Kidney (tissue), 14 donors: ENCODE measurements around the gene RP9. TPM values are rescaled to one million over a fixed set of nuclear protein-coding genes. Genes with fewer than 3 reads are reported as not detected.

ENCODE experiments used
- DNase-seq, 5 donors: peaks; one replicate each; pipeline ENCODE4 v3.0.0-alpha.2; 2013 to 2020
- FAIRE-seq: peaks from 2 replicates; lab custom pipeline; 2012; peaks lifted over from hg19 to GRCh38; lab: Jason Lieb, UNC
- H3K27ac ChIP-seq, 2 donors: one replicate each; pipeline ENCODE4 v1.7.0; 2013; ENCODE audit warnings: low read depth in 2 of 2, low read length in 2 of 2, inconsistent platforms in 1 of 2
- H3K27me3 ChIP-seq: one replicate; pipeline ENCODE4 v1.7.1; 2013; ENCODE audit warnings: low read length, inconsistent platforms; ENCODE audit not compliant: control insufficient read depth, insufficient read depth
- H3K36me3 ChIP-seq, 3 donors: one replicate each; pipeline versions ENCODE4 v1.7.0 to v1.7.1; 2013; ENCODE audit warnings: low read length in 3 of 3, control low read depth in 1 of 3, inconsistent platforms in 1 of 3; ENCODE audit not compliant: insufficient read depth in 3 of 3, control insufficient read depth in 2 of 3
- H3K4me1 ChIP-seq, 3 donors: one replicate each; pipeline versions ENCODE4 v1.7.0 to v1.7.1; 2013; ENCODE audit warnings: low read length in 3 of 3, inconsistent platforms in 1 of 3, low read depth in 1 of 3; ENCODE audit not compliant: control insufficient read depth in 2 of 3, insufficient read depth in 2 of 3
- H3K4me3 ChIP-seq, 3 donors: one replicate each; pipeline versions ENCODE4 v1.7.0 to v1.8.1; 2013; ENCODE audit warnings: low read length in 3 of 3, control low read depth in 1 of 3, inconsistent platforms in 1 of 3
- H3K9ac ChIP-seq, 3 donors: one replicate each; pipeline versions ENCODE4 v1.7.0 to v1.7.1; 2013; ENCODE audit warnings: low read length in 3 of 3, control low read depth in 1 of 3, inconsistent platforms in 1 of 3
- H3K9me3 ChIP-seq, 3 donors: one replicate each; pipeline versions ENCODE4 v1.7.0 to v1.7.1; 2013; ENCODE audit warnings: low read length in 3 of 3, control low read depth in 1 of 3, inconsistent platforms in 1 of 3; ENCODE audit not compliant: control insufficient read depth in 2 of 3, insufficient read depth in 1 of 3
- CTCF ChIP-seq: IDR thresholded peaks from 3 replicates; pipeline ENCODE4 v1.5.1; 2012; ENCODE audit warnings: mild to moderate bottlenecking, moderate library complexity, borderline replicate concordance; ENCODE audit not compliant: insufficient read depth; ENCODE audit errors: extremely low read depth
- intact Hi-C: fragments of 100-400 bp; cut with DNase I; formaldehyde crosslinking; loops from one replicate; pipeline ENCODE4 v1.11.1; 2022
- polyA plus RNA-seq: library from polyadenylated mRNA; stranded (reverse); fragments of 350-450 nt; fragmentation: Illumina TruSeq; extraction: RNeasy Lipid Tissue Mini Kit (QIAGEN cat#74804); gene quantifications from one replicate; pipeline ENCODE4 v1.2.3, GENCODE V29; 2014; ENCODE audit warnings: low read depth, low replicate concordance; ENCODE audit not compliant: insufficient read depth
- total RNA-seq: library from RNA; stranded (reverse); fragmentation: NEBNext Ultra II Directional; extraction: Animal tissue kit (Norgen Biotek cat#: 25700); gene quantifications from one replicate; pipeline ENCODE4 v1.2.1, GENCODE V29; 2021
- donor health status: control.
- donor health status: control.
- donor health status: control.
- donor health status: control.
- donor health status: control.
- donor health status: DM: yes; HTN: yes; CAD: no.
- donor health status: Normal renal cell carcinoma (clear cell type).

RP9 gene
- total and polyA plus RNA-seq, 2 donors from 2014 or later, result 11.3 to 26.1 TPM

DNA sequence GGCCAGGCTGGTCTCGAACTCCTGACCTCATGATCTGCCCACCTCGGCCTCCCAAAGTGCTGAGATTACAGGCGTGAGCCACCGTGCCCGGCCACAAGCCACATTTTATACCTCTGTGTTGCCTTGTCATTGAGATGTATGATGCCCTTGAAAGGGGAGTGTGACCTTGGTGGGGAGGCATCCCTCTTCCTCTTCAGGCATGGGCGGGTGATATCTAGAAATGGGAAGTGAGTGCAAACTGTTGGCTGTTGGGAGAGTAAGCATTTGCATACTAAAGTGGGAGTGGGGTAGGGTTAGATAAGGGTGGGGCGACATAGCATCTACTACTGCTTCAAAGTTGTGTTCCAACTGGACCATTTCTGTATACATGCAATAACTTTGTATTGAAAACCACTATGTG, 20.1 kb downstream of the RP9 start:
- DNase-seq (no peak), FAIRE-seq (no peak)
- TF ChIP-seq CTCF, result no peak
- intact Hi-C loops, result no loop called here
- Histone ChIP-seq H3K4me3 (no peak overlapping the region), H3K9ac (no peak overlapping the region), H3K36me3 (no peaks in the 10 kb centered on the region), H3K27ac (no peak overlapping the region), H3K27me3 (no peaks in the 10 kb centered on the region), H3K4me1 (no peaks in the 10 kb centered on the region), H3K9me3 (no peaks in the 10 kb centered on the region)

- FAIRE-seq (no peak), DNase-seq (no peak)
- H3K4me1 ChIP-seq, result no peaks in the 10 kb centered on the region
- H3K4me3 ChIP-seq, result no peak overlapping the region
- no peaks in the 10 kb centered on the region for H3K27me3 ChIP-seq
- H3K36me3 ChIP-seq, result no peaks in the 10 kb centered on the region
- H3K27ac ChIP-seq, result no peak overlapping the region
- no peaks in the 10 kb centered on the region for H3K9me3 ChIP-seq
- intact Hi-C loops, result no loop called here
- no peak overlapping the region for H3K9ac ChIP-seq
- no peak for TF ChIP-seq CTCF
These were observed 21.3 kb downstream of the RP9 start for GRCh38 chr7:33087858-33088257.

DNA sequence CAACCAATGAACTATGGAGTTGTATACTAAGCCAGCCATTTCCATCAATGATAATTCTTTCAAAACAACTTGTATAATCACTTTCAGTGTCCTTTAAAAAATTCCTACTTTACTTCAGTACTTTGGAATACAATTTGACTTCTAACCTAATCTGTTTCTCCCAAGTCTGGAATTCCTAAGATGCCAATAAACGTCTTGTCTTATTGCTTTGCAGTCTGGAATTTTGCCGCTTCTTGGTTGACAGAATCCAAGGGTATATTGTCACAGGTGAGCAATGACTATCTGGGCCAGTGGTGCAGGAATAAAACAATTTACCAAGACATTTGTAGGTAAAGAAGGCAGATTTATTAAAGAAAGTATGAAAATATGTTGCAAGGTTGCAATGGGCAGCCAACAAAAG, 21.8 kb downstream of the RP9 start:
- H3K27ac ChIP-seq, result no peak overlapping the region
- H3K9ac ChIP-seq, result no peak overlapping the region
- H3K36me3 ChIP-seq, result no peaks in the 10 kb centered on the region
- no peaks in the 10 kb centered on the region for H3K4me1 ChIP-seq
- no peak for TF ChIP-seq CTCF
- no peak overlapping the region for H3K4me3 ChIP-seq
- intact Hi-C loops, result no loop called here
- no peaks in the 10 kb centered on the region for H3K9me3 ChIP-seq
- DNase-seq (no peak), FAIRE-seq (no peak)
- H3K27me3 ChIP-seq, result no peaks in the 10 kb centered on the region
